HG02642 (cell line): Measurements from ENCODE around the gene ASPN.

ENCODE experiments used
- ATAC-seq: cut with Tn5 transposase; IDR thresholded peaks from one replicate; pipeline ENCODE4 v1.9.1; 2021; ENCODE audit warnings: mild to moderate bottlenecking; ENCODE audit not compliant: unreplicated experiment, poor library complexity

Gene ASPN

DNA sequence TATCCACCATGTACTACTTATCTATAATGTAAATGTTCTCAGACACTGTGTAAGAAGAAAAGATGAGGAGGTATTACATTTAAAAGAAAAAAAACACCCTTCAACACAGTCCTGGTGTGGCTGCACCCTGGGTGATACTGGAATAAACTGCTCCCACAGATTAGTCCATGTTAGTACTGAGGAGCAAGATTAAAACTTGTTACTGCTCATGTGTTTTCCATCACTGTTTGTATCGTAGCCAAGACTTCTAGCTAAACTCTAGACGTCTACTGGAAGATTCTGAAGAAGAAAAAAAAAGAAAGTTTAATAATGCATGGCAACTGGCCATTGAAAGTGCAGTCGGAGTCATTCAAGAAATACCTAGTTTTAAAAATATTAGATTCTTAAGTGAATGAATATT, at the start of gene ASPN:
Gene ASPN (minus strand): TSS at position 178 of the 400 bp plus-strand sequence.
- ATAC-seq, result no peak

DNA sequence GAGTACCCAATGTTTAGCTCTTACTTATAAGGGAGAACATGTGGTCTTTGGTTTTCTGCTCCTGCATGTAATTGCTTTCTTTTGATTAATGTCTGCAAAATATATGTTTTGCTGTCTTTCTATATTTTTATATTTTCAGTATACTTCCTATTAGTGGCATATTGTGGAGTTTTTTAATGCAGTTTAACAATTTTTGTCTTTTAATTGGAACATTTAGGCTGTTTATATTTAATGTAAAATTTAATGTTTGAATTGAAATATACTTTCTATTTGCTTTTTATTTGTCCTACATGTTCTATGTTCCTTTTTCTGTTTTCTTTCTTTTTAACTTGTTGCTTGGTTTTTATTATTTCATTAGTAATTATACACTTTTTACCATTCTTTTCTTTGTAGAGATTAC, 48.6 kb upstream of the ASPN start:
- no peak for ATAC-seq

DNA sequence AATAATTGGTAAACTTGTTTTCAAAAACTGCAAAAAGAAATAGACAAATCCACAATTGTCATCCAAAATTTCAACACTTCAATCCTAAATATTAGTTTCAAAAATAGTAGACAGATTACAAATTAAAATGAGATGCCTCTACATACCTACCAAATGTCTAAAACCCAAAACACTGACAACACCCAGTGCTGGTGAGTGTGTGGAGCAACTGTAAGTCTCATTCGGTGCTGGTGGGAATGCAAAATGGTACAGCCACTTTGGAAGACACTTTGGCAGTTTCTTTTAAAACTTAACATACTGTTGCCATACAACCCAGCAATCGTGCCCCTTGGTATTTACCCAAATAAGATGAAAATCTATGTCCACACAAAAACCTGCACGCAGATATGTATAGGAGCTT, 46.8 kb upstream of the ASPN start:
- no peak for ATAC-seq

DNA sequence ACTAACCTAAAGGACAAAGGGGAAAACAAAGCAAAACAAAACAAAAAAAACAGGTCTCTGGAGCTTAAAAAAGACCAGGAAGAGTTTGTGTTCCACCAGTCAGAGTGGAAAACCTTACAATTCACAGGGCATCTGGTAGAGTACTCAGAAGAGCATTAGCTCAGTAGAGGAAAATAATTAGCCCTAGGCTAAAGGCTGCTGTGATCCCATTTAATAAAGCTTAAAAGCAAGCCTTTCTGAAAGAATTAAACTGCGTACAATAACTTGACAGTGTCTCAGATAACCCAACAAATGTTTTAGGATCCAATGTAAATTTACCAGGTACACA, 46.2 kb upstream of the ASPN start:
- no peak for ATAC-seq

DNA sequence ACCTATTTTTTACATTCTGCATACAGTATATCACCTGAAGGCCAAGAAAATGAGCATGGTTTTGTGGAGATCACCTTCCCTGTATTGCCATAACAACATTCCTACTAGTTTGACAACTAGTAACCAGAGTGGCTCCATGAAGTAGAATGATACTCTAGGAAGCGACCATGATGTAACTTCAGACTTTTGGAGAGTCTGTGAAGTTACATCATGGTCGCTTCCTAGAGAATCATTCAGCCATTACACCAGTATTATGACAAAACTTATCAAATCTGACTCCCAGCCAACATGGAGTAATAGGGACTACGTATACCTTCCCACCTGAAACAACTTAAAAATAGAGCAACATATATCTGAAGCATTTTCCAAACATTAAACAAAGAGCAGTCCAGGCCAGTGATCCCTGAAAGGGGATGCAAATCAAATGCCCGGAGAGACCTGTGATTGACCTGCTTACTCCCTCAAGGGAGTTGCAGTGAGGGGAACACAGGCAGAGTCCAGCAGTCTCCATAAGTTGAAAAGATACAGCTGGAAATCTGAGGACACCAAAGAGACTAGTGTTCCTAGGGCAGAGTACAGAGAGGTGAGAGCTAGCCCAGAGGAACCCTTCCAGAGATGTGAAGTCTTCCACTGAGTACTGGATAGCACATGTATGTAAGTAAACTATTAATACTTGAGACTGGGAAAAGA, 45.7 kb upstream of the ASPN start:
- no peak for ATAC-seq

DNA sequence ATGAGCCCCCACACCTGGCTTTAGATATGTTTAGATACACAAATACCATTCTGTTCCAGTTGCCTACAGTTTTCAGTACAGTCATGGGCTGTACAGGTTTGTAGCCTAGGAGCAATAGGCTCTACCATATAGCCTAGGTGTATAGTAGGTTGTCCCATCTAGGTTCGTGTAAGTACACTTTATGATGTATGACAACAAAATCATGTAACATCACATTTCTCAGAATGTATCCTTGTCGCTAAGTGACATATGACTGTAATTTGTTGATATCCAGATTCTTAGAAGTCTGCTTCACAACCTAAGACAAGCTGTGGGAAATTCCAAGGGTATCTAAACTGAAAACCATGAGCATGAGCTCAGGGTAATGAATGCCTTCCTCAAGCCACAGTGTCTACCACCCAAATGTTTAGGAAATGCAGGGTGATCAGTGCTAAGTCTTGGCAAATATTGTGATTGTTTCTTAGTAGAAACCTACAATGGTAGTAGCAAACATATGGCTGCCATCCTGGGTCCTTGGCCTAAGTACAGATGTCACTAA, 45.1 kb upstream of the ASPN start:
- no peak for ATAC-seq

DNA sequence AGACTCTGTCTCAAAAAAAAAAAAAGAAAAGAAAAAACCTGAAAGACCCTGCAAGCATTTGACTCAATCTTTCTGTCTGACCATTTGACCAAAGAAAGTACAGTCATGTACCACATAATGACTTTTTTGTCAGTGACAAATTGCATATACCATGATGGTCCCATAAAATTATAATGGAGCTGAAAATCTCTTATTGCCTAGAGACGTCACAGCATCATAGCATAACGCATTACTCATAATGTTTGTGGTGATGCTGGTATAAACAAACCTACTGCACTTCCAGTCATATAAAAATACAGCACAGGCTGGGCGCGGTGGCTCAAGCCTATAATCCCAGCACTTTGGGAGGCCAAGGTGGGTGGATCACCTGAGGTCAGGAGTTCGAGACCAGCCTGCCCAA, 43.0 kb upstream of the ASPN start:
- no peak for ATAC-seq

DNA sequence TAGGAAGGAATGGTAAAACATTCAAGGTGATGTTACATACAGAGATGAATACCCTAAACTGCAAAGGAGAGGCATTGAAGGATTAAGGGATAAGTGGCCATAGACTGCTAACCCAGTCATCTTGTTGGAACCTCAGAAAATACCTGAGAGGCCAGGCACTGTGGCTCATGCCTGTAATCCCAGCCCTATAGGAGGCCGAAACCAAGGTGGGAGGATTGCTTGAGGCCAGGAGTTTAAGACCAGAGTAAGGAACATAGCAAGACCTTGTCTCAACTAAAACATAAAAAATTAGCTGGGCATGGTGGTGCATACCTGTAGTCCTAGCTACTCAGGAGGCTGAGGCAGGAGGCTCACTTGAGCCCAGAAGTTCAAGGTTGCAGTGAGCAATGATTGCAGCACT, 42.6 kb upstream of the ASPN start:
- no peak for ATAC-seq

DNA sequence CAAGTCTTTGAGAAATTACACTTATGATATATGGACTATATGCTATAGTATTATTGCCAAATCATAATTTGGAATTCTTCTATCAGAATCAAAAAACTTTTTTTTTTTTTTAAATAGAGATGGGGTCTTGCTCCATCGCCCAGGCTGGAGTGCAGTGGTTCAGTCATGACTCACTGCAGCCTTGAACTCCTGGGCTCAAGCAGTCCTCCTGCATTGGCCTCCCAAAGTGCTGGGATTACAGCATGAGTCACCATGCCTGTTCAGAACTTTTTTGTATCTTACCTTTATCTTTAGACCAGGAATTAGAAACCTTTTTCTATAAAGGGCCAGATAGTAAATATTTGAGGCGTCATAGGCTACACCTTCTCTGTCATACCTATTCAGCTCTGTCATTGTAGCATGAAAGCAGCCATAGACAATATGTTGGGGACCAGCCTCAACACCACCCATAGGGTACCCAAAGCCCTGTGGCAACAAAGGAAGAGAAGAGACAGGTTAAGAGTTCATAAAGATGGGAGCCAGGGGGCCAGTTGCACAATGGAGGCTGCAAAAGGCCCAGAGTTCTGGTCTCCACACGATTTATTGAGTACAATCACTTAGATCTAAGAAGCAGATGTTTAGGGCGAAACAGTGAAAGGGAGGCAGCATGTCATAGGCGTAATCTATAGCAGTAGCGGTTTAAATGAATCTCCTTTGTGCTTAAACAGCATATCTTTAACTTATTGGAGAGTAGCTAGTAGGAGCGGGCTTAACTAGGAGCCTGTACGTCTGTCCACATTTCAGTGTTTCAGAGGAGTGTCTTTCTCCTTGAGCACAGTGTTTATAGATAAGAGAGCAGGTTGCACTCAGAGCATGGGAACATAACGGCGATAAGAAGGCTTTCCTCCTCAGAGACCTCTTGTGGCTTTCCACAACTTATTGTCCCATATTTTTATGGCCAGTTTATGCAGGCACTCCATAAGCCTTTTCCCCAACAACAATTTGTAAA, 41.0 kb upstream of the ASPN start:
- ATAC-seq, result no peak

DNA sequence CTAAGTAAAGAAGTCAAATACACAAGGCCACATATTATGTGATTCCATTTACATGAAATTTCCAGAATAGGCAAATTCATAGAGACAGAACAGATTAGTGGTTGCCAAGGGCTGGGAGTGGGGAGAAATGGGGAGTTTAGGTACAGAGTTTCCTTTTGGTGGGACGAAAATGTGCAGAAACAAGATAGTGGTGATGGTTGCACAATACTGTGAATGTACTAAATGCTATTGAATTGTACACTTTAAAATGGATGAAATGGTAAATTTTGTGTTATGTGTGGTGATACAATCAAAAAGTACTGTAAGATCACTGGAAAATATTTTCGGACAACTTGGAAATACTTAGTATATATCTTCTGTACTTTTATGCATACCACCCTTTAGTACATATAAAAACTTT, 38.5 kb upstream of the ASPN start:
- no peak for ATAC-seq

DNA sequence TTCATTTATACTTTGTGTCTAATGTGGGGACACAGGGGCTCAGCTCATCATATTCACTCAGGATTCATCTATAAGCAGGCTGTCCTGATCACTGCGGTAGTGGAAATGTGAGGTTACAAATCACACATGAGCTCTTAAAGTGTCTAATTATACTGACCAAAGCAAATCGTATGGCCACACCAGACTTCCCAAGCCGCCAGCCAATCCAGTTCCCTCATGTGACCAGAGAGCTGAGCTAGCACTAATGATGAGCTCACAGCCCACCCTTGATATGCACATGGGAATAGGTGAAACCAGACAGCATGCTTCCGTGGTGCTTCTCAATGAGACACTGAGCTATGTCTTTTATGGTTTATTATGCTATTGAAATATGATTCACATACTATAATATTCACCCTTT, 35.9 kb upstream of the ASPN start:
- ATAC-seq, result no peak

DNA sequence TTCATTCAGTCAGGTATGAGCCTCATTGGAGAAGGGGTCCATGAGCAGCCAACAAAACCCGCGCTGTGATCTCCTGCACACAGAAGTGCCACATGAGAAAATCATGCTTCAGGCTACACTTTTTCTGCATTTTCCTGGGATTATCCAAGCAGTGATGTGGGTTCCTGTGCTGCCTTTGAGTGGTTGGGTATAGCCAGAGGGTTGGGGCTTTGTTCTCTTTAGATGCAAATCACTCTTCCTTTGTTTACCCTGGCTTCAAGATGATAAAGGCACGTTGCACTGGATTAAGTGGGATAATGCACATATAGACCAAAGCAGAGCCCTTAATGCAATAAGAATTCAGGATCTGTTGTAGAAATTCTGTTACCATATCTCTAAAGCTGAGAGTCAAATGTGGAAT, 34.7 kb upstream of the ASPN start:
- ATAC-seq, result no peak

DNA sequence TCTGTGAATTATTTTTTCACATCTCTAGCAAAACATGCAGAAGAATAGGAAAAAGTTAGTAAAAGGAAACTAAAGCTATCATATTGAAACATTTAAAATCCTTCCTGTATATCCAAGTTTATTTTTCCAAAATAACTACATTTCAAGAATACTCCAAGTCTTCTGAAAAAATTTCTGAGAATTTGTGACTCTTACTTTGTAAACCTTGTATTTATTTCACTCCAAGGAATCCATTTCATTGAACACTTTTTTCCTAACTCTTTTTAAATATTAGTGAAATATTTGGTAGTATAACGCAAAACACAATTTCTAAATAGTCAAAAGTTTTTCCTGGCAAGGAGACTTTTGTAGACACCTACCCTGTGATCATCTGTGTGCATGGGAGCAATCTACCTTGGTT, 34.2 kb upstream of the ASPN start:
- ATAC-seq, result no peak

DNA sequence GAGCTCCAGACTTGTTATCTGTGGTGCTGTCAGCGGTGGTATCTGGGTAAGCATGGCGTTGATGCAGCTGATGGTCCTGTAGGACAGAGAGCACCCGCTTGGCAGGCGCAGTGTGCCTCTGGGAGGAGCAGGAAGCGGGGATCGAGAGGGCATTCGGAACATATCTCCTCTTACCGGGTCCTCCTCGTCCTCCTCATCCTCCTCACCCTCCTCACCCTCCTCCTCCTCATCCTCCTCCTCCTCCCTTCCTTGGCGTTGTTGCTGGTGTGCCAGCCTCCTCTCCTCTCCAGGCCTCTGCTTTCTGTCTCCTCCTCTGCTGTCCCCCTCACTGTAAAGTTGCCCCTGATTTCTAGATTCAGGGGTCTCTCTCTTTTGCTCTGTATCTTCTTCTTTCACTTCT, 32.3 kb upstream of the ASPN start:
- ATAC-seq, result no peak

DNA sequence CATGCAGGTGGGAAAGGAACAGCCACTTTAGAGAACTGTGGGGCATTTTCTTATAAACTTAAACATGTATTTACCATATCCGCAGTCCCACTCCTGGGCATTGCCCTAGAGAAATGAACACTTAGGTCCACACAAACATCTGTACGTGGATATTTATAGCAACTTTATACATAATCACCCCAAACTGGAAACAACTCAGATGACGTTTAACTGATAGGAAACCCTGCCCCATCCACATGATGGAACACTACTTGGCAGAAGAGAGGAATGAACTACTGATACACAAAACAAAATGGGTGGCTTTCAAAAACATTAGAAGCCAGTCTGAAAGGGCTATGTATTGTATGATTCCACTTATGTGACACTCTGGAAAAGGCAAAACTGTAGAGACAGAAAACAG, 31.0 kb upstream of the ASPN start:
- no peak for ATAC-seq

DNA sequence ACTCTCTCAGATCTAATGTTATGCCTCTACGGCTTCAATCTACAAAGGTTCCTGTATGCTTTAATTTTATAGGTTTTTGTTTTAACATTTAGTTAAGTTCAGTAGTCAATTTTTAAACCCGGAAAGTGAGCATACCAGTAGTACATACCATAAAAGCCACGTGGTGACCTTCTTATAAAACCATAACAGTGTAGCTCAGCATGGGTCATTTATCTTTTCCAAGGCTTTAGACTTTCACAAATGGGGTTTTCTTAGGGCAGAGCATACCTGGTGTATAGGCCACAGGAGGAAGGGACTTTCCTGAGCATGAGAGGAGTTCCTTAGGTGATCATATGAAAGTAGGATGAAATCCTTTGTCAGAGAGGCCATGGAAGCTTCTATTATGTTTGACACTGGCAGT, 30.3 kb upstream of the ASPN start:
- no peak for ATAC-seq

DNA sequence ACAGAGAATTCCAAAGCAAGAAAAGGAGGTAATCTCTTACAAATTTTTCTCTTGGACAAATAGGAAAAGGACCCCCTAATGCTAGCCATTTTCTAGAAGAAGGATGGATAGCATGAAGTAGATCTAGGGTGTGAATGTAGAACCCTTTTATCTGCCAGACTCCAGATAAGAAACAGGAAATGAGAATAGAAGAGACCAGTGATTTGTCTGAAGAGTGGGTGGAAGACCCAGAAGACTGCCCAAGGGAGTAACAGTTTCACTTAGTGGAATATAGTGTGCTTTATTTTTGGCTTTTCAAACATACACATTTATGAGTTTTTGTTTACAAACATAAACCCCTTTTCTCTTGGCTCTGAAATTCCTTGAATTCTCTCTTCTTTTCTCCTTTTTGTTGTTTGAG, 28.4 kb upstream of the ASPN start:
- ATAC-seq, result no peak

DNA sequence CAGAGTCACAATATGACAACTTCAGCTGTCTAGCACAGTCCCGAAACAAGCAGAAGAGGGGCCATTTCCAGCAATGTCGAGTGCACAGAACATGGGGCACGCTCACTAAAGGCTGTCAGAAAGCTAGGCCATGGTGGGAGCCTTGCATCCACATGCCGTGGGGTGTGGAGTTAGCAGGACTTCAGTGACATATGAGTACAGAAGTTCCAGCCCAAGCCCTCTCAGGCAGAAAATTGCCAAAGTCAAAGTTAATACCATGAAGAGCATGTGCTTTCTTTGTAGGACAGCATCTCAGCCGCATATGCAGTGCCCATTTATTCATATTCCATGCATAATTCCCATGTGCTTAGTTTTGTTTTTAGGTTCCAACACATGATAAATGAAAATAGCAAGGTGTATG, 26.7 kb upstream of the ASPN start:
- no peak for ATAC-seq

DNA sequence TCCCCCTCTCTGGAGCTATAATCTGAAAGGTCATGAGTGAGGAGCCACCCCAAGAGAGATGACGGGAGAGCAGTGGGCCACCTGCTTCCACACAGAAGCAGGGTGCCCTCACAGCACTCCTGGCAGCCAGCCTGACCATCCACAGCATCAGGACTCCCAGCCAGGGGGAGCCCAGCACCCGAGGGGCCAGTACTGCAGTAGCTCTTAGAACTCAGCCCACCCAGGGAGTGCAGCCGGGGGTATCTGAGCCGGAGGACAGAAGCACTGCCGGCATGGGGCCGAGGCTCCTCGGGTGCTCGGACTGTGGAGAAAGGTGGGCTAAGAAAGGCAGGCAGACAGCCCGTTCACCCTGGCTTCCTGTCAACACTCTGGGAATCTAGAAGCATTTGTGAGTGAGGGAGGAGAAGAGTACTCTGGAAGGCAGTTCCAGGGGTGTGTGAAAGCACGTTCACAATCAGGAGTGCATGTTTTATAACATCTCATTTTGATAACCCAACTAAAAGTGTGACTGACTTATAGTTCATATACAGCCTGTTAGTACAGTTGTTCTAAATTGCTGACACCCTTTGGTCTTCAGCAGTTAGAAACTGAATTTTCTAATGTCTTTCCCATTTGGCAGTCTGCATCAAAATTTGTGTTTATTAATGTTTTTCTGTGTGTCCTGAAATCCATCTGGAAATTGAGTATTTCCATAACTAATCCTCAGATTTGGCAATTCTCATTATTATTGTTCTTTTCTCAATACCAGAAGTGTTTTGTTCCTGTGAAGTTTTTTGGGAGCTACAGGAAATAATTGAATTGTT, 25.9 kb upstream of the ASPN start:
- ATAC-seq, result no peak

DNA sequence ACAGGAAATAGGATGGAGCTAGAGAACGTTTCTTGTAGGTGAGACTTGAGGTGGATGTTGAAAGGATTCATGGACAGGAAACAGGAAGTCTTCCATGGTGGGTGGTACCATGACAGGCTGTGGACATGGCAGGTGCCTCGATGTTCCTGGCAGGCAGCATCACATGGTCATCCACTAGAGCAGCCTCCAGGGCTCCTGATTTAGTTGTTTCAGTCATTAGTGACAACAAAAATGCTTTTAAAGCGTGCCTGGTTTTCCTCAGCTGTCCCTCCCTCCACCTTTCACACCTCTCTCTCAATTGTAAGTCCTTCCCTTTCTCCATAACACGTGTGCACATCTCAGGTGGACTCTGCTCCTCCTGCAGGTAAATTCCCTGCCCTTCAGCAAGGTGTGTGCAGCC, 25.2 kb upstream of the ASPN start:
- ATAC-seq, result no peak

DNA sequence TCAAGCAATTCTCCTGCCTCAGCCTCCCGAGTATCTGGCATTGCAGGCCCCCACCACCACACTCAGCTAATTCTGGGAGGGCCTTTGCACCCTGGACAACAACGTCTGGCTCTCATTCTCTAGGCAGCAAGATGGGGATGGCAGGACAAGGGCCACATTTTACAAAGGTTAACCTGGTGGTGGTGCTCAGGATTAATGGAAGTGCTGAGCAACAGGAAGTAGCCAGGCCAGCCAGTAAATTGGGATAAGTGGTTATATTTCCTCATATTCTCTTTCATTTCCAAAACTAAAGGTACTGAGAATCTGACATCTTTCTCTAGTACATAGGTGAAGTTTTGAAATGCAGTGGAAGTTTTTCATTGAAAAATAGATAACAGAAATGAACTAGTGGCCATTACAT, 24.7 kb upstream of the ASPN start:
- no peak for ATAC-seq
